Myocyte (in vitro differentiated cells): ENCODE measurements around the gene LNPK. TPM values are rescaled to one million over a fixed set of nuclear protein-coding genes. Genes with fewer than 3 reads are reported as not detected.
"Not testable (repeated sequence)": the region's sequence is repeated elsewhere in the genome, so short reads cannot be mapped to it uniquely, and the experiment has no call there.

Experiments used
- DNase-seq: peaks from one replicate; pipeline ENCODE4 v3.0.0-alpha.2; 2012; ENCODE audit warnings: low read depth
- total RNA-seq: library from RNA; depleted of rRNA; stranded (reverse); fragments of >200 nt; gene quantifications from 2 replicates; pipeline ENCODE4 v1.2.3, GENCODE V29; 2014

LNPK gene
- total RNA-seq, 1 donor from 2014 or later = 51.5 TPM

DNA sequence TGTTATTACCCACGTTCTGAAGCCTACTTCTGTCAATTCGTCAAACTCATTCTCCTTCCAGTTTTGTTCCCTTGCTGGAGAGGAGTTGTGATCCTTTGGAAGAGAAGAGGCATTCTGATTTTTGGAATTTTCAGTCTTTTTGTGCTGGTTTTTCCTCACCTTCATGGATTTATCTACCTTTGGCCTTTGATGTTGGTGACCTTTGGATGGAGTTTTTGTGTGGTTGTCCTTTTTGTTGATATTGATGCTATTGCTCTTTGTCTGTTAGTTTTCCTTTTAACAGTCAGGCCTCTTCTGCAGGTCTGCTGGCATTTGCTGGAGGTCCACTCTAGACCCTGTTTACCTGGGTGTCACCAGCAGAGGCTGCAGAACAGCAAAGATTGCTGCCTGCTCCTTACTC is 88.8 kb downstream of the LNPK start:
- DNase-seq = not testable (repeated sequence)

DNA sequence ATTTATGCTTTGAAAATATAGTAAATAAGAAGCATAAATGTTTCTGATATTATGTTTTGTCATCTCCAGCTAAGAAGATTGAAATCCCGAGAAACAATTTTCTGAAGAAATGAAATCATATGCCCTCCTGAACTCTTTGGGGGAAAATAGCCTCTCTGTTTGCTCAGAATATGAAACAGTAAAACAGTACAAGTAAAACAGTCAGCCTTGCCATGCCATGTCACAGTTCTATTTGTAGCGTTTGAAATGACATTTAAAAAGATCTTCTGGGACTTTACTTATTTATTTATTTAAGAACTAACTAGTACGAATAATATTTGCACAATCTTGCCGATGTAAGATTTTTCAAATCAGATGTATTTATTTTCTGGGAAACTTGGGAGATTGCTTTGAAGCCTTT is 98.0 kb downstream of the LNPK start:
- DNase-seq = no peak

DNA sequence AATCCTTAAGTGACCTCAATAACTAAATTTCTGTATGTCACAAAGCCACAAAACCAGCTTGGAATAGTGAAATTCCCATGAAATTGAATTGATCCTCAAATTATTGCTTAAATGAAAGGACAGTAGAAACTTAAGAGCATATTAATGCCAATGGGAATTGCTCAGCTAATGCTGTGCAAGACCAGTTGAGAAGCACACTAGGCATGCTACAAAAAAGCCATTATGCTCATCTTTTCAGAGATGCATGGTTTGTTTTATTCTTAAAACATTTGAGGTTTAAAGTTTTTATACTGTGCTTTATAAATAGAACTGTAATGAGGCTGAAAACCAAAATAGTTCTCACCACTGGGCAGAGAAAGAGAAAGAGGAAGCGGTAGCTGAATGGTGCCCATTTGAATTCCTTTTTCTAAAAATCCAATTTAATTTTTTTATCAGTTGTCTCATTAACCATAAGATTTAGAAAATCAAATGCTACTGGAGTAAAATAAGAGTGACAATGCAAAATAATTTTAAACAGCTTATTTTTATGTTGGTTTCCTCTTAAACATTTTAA is 98.6 kb downstream of the LNPK start:
- no peak for DNase-seq

DNA sequence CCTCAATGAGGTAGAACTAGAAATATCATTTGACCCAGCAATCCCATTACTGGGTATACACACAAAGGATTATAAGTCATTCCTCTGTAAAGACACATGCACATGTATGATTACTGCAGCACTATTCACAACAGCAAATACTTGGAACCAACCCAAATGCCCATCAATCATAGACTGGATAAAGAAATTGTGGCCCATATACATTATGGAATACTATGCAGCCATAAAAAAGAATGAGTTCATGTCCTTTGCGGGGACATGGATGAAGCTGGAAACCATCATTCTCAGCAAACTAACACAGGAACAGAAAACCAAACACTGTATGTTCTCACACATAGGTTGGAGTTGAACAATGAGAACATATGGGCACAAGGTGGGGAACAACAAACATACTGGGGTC is 106.1 kb downstream of the LNPK start:
- not testable (repeated sequence) for DNase-seq

DNA sequence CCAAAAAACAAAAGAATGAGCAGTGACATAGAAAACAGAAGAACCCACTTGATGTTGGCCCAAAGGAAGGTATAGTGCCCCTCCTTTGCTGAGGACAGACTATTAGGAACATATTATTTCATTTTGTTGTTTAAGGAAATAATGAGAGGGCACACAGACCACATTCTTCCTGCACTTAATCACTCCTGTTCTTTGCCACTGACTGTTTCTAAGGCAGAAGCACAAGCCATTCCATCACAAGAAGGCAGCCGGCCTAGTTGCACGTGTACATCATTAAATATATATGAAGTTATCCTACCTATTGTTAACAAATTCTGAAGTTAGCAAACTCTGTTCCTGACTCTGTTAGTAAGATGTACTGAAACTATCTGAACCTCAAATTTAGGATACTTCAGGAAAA is 110.0 kb downstream of the LNPK start:
- DNase-seq = no peak

DNA sequence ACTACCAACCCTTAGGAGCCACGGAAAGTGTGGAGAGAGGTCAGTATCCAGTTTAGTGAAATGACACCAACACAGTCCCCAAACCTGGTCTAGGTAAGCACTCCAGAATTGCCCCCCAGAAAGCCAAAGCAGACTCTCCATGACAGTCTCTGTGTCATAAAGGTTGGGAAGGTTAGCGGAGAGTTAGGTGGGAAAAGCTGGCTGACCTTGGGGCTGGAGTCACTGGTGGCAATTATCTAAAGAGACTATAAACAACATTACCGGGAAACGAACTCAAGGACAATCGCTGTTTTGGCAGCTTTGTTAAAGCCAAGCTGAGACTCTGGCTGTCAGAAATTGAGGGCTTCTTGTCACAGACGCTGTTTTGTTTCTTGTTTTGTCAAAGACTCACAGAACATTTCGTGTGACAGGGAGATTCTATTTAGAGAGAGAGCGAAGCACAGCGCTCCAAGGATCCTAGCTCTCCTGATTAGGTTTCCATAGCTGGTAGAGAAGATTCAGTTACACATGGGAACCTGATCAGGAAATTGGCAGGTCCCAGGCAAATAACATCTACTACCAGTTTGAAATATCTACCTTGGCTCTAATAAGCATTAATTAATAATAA is 111.3 kb downstream of the LNPK start:
- DNase-seq = no peak

DNA sequence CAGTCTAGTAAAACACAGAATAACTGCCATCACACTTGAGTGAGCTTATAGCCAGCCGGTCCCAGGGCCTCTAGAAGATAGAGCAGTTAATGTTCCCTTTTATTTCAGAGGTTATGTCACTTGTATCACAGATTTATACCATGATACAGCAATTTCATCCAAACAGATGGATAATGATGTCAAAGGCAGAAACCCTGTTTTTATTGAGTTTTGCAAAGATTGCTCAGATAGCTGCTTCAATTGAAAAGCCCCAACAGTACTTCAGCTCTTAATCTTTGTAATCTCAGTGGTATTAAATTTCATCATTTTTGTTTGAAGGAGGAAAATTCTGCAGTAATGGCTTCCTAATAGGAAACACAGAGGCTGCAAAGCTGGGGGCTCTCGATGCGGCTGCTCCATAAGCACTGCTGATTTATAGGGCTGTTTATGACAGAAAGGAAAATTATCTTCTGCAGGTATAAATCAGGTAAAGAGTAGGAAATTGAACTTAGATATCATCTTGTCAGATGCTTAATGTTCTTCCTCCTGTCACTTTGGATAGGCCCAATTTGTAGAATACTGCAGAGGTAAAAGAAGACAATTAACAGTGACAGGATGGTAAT is 112.3 kb downstream of the LNPK start:
- DNase-seq = no peak

DNA sequence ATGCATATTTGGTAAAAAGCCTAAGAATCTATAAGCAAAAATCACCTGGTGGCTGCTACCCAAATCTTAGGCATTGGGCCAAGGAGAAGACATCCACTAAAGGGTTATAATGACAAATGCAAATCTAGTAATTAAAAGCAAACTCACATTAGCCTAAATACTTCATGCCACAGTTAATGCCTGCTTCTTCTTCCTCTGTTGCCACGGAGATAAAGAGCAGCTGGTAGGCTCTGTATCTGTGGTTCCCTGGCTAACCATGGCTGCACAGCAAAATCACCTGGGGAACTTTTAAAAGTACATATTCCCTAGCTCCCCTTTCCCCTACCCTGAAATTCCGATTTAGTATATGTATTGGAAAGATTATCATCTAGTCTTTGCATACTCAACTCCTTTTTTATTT is 114.3 kb downstream of the LNPK start:
- DNase-seq = no peak

DNA sequence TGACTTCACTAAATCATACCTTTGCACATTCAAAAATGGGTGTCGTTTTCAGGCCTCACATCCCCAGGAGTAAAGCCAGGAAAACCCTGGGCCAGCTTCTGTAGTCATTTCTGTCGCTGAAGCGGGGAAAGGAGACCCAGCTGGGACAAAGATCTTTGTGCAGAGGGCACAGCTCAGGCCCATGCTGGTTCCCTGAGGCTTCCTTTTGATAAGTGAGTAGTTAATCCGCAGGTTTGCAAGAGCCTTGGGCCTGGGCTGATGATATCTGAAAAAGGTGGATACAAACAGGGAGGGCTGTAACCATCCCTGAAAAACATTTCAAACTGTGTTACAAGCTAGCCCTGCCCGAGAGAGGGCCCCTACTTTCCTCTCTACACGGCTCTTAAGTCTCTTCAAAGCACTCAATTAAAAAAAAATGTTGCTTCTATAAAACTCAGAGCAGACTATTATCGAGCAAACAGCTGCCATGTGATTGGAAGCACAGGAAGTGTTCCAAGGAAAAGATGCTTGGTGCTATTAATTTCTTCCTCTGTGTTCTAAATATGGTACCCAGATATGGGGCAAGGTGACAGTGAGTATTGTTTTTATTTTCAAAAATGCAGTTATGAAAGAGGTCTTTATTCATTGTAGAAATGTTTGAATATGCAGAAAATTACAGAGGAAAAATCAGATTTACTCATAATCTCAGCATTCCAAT is 117.2 kb downstream of the LNPK start:
- no peak for DNase-seq

DNA sequence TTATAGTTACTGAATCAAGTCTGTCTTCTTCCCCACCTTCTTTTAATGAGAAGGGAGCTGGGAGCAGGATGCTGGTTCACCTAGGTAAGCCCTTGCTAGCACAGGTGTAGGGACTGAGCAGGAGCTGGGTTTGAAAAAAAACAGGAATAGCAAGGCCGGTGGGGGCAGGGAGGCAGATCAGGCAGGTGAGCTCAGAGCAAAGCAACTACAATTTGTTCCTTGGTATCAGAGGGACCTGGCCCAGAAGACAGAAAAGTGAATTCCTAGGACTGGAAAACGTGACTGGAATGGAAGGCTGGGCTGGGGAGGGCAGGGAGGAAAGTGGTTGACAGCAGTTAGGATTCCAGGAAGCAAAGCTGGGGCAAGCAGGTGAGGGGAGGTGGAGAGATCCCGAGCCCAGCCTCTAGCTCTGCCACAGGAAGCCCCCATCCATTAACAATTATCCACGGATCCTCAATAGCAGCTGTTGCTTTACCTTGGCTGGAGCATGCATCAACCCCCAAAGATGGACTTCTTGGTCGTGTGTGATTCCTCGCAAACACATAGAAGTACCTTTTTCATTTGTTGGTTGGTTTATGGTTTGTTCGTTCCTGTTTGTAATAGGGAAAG is 118.4 kb downstream of the LNPK start:
- no peak for DNase-seq

DNA sequence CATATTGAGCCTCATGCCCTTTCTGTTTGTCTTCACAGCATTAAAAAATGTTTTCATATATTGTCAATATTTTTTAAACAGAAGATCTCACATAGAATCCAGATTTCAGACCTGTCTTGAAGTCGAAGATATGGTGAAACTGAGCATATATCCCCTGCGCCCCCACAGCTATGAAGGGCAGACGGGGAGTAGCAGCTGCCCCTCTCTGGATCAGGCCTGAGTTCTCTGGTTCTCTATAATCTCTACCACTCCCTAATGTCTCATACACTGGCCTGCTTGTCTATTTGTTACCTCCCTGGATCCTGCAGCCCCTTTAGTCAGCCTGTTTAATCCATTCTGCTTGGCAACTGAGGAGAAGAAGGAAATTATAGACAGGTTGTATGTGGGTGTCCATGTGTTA is 122.4 kb downstream of the LNPK start:
- DNase-seq = no peak

DNA sequence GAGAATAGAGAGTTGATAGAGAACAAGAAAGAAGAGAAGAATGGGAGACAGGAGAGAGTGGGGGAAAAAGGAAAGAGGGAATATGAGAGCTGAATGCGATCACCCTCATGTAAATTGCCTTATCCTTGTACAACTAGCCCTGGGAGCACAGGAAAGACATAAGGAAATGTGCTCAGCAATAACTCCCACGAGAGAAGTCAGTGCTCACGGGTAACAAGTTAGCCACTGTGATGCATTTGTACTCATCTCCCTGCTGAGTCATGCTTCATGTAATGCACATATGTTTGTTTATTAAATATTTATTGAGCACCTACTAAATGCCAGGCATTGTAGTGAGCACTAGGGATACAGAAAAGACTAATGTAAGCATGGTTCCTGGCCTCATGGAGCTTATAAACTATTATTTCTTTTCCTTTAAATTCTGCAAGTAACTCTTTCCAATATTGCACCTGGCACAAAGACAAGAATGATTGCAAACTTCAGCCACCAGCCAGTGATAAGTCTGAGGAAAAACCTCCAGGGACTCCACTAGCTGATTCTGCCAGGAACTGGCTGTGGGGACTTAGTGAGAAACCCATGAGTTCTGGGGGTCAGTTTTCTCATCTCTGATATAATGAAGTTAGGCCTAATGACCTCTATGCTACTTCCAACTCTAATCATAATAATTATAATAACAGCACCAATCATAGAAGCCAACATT is 124.1 kb downstream of the LNPK start:
- peak; percentile 24 for DNase-seq

DNA sequence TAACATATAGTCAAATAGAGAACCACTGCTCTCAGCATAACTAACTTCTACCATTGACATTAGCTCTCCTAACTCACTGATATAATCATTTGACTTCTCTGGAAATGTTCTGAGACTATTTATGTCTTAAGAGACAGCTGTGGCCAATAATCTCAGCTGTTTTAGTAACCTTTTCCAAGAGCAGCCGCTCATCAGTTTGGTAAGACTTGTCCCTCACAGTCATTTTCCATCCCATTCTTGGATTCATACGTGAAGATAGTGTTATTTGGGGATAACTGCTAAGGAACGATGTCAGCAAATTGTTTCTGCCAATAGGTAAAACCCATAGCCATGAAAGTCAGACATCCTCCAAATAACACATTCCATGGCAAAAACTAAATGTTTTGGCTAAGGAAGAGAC is 127.8 kb downstream of the LNPK start:
- peak; percentile 35 for DNase-seq

Other genes with a start within 250 kb of the LNPK start
- not detected in 2 replicates for gene EVX2, start 81.7 kb upstream of the LNPK start, total RNA-seq
- not detected in 2 replicates for gene HOXD13, start 90.5 kb upstream of the LNPK start, total RNA-seq
- not detected in 2 replicates for gene HOXD12, start 97.5 kb upstream of the LNPK start, total RNA-seq
- not detected in 2 replicates for gene HOXD11, start 105.0 kb upstream of the LNPK start, total RNA-seq
- gene HOXD10, start 114.5 kb upstream of the LNPK start, total RNA-seq = not detected in 2 replicates
- gene HOXD9, start 120.5 kb upstream of the LNPK start, total RNA-seq = 0.16 and 0.29 TPM in 2 replicates
- gene HOXD8, start 127.4 kb upstream of the LNPK start, total RNA-seq = 0.88 and 2.2 TPM in 2 replicates
- not detected in 2 replicates for gene HOXD4, start 149.3 kb upstream of the LNPK start, total RNA-seq
- not detected in 2 replicates for gene HOXD3, start 155.0 kb upstream of the LNPK start, total RNA-seq
- not detected in 2 replicates for gene HOXD1, start 186.4 kb upstream of the LNPK start, total RNA-seq